K562 (cell line): Measurements from ENCODE around the gene ZDHHC8. TPM values are rescaled to one million over a fixed set of nuclear protein-coding genes. Genes with fewer than 3 reads are reported as not detected.

Experiments
- BRF1 ChIP-seq: IDR thresholded peaks from 3 replicates; pipeline ENCODE4 v1.6.1; 2011; ENCODE audit warnings: borderline replicate concordance, mild to moderate bottlenecking; ENCODE audit not compliant: insufficient read length; ENCODE audit errors: extremely low read depth
- CBFA2T2 ChIP-seq: fragments of 450-650 bp; conservative IDR thresholded peaks from 2 replicates; pipeline ENCODE4 v1.6.1; 2017; ENCODE audit warnings: mild to moderate bottlenecking
- CHD2 ChIP-seq: IDR thresholded peaks from 2 replicates; pipeline ENCODE4 v1.6.1; 2011; ENCODE audit warnings: low read depth, low read length
- GMEB1 ChIP-seq: fragments of 250-450 bp; sonication (Bioruptor Pico); IDR thresholded peaks from 2 replicates; pipeline ENCODE4 v1.4.0; 2020; ENCODE audit warnings: mild to moderate bottlenecking
- GTF3C2 ChIP-seq: IDR thresholded peaks from 3 replicates; pipeline ENCODE4 v1.6.1; 2011; ENCODE audit warnings: borderline replicate concordance, mild to moderate bottlenecking, moderate library complexity; ENCODE audit not compliant: insufficient read length; ENCODE audit errors: extremely low read depth
- NCOA4 ChIP-seq: fragments of 450-650 bp; IDR thresholded peaks from 2 replicates; pipeline ENCODE4 v1.6.1; 2018; ENCODE audit warnings: mild to moderate bottlenecking; ENCODE audit not compliant: partially characterized antibody
- NFIC ChIP-seq: fragments of 450-650 bp; IDR thresholded peaks from 2 replicates; pipeline ENCODE4 v1.6.1; 2017; ENCODE audit warnings: mild to moderate bottlenecking, inconsistent platforms
- NR2C2 ChIP-seq, 2 experiments: fragments of 200-800 bp in 1 of 2; sonication (Bioruptor generic) in 1 of 2; sonication (generic) in 1 of 2; formaldehyde crosslinking in 1 of 2; IDR thresholded peaks; 2 replicates each; pipeline versions ENCODE4 v1.6.1 to v1.8.0; 2016 to 2022; ENCODE audit warnings: mild to moderate bottlenecking in 1 of 2, missing compliant biosample characterization in 1 of 2, missing genetic modification characterization in 1 of 2, missing genetic modification reagents in 1 of 2
- PATZ1 ChIP-seq: fragments of 250-450 bp; sonication (Bioruptor Pico); IDR thresholded peaks from 2 replicates; pipeline ENCODE4 v1.5.0; 2020; ENCODE audit warnings: mild to moderate bottlenecking, borderline replicate concordance
- PHB ChIP-seq: fragments of 250-450 bp; sonication (Bioruptor Pico); IDR thresholded peaks from 2 replicates; pipeline ENCODE4 v1.5.0; 2021
- RAD51 ChIP-seq: fragments of 450-650 bp; IDR thresholded peaks from 2 replicates; pipeline ENCODE4 v1.7.1; 2016; ENCODE audit warnings: low read depth, mild to moderate bottlenecking, borderline replicate concordance
- TRIM24 ChIP-seq, 2 experiments: fragments of 450-650 bp; IDR thresholded peaks; 2 replicates each; pipeline ENCODE4 v1.6.1; 2016
- ZBTB12 ChIP-seq: fragments of 250-450 bp; sonication (Bioruptor Pico); IDR thresholded peaks from 2 replicates; pipeline ENCODE4 v1.4.0; 2020
- ZFP1 ChIP-seq: fragments of 450-650 bp; formaldehyde crosslinking; IDR thresholded peaks from 2 replicates; pipeline ENCODE4 v1.4.0; 2020; ENCODE audit warnings: mild to moderate bottlenecking, mixed read lengths
- ZNF398 ChIP-seq: fragments of 250-450 bp; sonication (Bioruptor Pico); IDR thresholded peaks from 2 replicates; pipeline ENCODE4 v1.8.0; 2021; ENCODE audit warnings: moderate library complexity, mild to moderate bottlenecking, inconsistent platforms
- ZNF436 ChIP-seq: fragments of 250-450, 450-650 bp; sonication (Bioruptor Pico); formaldehyde crosslinking; IDR thresholded peaks from 2 replicates; pipeline ENCODE4 v1.7.0; 2020; ENCODE audit warnings: mild to moderate bottlenecking
- ZSCAN32 ChIP-seq: fragments of 450-650 bp; formaldehyde crosslinking; IDR thresholded peaks from 2 replicates; pipeline ENCODE4 v1.4.0; 2020; ENCODE audit warnings: mild to moderate bottlenecking, moderate library complexity
- polyA plus RNA-seq, 8 experiments: library from polyadenylated mRNA; depleted of rRNA in 4 of 8; stranded (reverse) in 5 of 8; unstranded in 3 of 8; fragments of >200 nt; fragmentation: Nextera tagmentation in 2 of 8; fragmentation: Illumina TruSeq in 1 of 8; extraction: Ambion mirVana in 2 of 8; extraction: Trizol in 1 of 8; gene quantifications; 2 replicates each; pipeline versions ENCODE4 v1.2.1 to v1.2.3, GENCODE V29; 2011 to 2014; ENCODE audit warnings: inconsistent platforms in 1 of 8, missing spikeins in 1 of 8
- total RNA-seq, 7 experiments: library from RNA; depleted of rRNA in 6 of 7; stranded (reverse); fragments of >200 nt in 6 of 7; fragmentation: Illumina TruSeq in 2 of 7; extraction: Trizol in 2 of 7; gene quantifications; 2 replicates each; pipeline versions ENCODE4 v1.2.1 to v1.2.3, GENCODE V29; 2011 to 2021; ENCODE audit warnings: low replicate concordance in 1 of 7

ZDHHC8 gene
- total and polyA plus RNA-seq, 9 of the 15 experiments (the other 6 are each of a cell fraction or from before 2014, with no cell fraction given): 0.04 to 109 (median 16.4) TPM

DNA sequence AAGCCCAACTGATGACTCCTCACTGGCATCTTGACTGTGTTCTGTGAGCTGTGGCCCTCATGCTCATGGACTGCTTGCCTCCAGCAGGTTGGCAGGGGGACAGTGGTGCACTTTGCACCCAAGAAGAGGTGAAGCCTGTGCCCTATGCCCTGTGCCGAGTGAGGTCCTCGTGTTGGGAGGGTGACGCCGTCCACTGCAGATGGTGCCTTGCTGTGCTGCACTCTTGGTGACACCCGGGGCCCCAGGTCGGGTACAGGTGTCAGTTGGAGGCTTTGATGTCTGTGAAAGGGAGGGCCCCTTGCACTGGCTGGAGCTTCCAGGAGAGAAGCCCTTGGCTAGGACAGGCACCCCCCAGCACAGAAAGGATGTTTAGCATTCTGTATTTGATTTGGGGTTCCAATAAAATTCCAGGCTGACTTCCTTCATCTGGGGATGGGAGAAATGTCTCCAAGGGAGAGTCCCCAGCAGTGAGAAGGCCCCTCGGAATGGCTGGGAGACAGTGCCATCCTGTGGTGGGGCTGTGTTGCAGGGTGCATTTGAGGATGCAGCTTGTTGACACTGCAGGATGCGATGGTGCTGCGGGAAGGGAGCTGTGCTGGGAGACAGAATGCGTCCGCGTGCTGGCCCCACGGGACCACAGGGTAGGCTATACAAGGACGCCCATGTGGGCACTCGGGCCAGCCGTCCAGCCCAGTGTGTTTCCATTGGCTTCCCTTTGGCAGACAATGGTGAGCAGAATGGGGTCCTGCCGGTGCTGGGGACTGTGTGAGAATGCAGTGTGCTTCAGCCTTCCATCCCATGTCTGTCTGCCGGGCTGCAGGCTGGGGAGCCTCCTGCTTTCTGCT lies 2.5 kb upstream of the ZDHHC8 start (continued):
- no peak for TF ChIP-seq NR2C2 (CRISPR knock-in tag; IDR thresholded peaks at IDR 0.05)
- TF ChIP-seq NR2C2 (tag; IDR thresholded peaks at IDR 0.05): no peak
- 0 out of 2 replicates have a peak, but pooled peaks have one; percentile 29 for TF ChIP-seq ZSCAN32 (CRISPR knock-in tag)
- no peak for TF ChIP-seq ZBTB12
- TF ChIP-seq BRF1: no peak
- peak; percentile 28 for TF ChIP-seq CHD2
- TF ChIP-seq ZFP1 (CRISPR knock-in tag): no peak
- no peak for TF ChIP-seq PATZ1
- TF ChIP-seq TRIM24 (IDR thresholded peaks at IDR 0.05): no peak
- TF ChIP-seq NFIC: no peak
- TF ChIP-seq NCOA4: no peak
- TF ChIP-seq PHB: no peak
- no peak for TF ChIP-seq ZNF398
- TF ChIP-seq RAD51: no peak
- TF ChIP-seq GMEB1 (CRISPR knock-in tag): no peak
- TF ChIP-seq ZNF436 (CRISPR knock-in tag): no peak; the same call in 1 of the 2 replicates
- no peak for TF ChIP-seq CBFA2T2
- TF ChIP-seq GTF3C2: no peak
